Dermis blood vessel endothelial cell (primary cell): Measurements from ENCODE around the gene PSEN1. TPM values are rescaled to one million over a fixed set of nuclear protein-coding genes. Genes with fewer than 3 reads are reported as not detected.
A peak's percentile ranks its signal among the peaks of the same experiment; 100 is the strongest.

ENCODE experiments used
- DNase-seq: peaks from one replicate; pipeline ENCODE4 v3.0.0; 2010
- total RNA-seq: library from RNA; depleted of rRNA; stranded (reverse); fragments of >200 nt; gene quantifications from 2 replicates; pipeline ENCODE4 v1.2.3, GENCODE V29; 2014

Gene PSEN1
- total RNA-seq, 1 donor from 2014 or later: 52.9 TPM

- no peak for DNase-seq
Measured at GRCh38 chr14:73240816-73241480, 104.6 kb downstream of the PSEN1 start.

- DNase-seq: no peak
Measured at GRCh38 chr14:73241481-73242165, 105.3 kb downstream of the PSEN1 start.

- no peak for DNase-seq
Measured at GRCh38 chr14:73242357-73242901, 106.1 kb downstream of the PSEN1 start.

GRCh38 chr14:73243341-73243740 lies 107.0 kb downstream of the PSEN1 start:
- no peak for DNase-seq

- DNase-seq: no peak
Measured at GRCh38 chr14:73243748-73244147, 107.4 kb downstream of the PSEN1 start.

- no peak for DNase-seq
Measured at GRCh38 chr14:73244541-73245290, 108.4 kb downstream of the PSEN1 start.

- peak; percentile 60 for DNase-seq
Measured at GRCh38 chr14:73245480-73246325, 109.4 kb downstream of the PSEN1 start.

GRCh38 chr14:73246387-73247150 lies 110.3 kb downstream of the PSEN1 start:
- DNase-seq: no peak

GRCh38 chr14:73248108-73248868 lies 112.0 kb downstream of the PSEN1 start:
- no peak for DNase-seq

- no peak for DNase-seq
Measured at GRCh38 chr14:73249108-73249507, 112.8 kb downstream of the PSEN1 start.

GRCh38 chr14:73249564-73250316 lies 113.4 kb downstream of the PSEN1 start:
- DNase-seq: no peak

- no peak for DNase-seq
Measured at GRCh38 chr14:73250317-73250713, 114.0 kb downstream of the PSEN1 start.

- DNase-seq: no peak
Measured at GRCh38 chr14:73250781-73251500, 114.6 kb downstream of the PSEN1 start.

GRCh38 chr14:73251516-73252215 lies 115.4 kb downstream of the PSEN1 start:
- no peak for DNase-seq

GRCh38 chr14:73252491-73253322 lies 116.4 kb downstream of the PSEN1 start:
- DNase-seq: no peak

GRCh38 chr14:73253323-73253610 lies 117.0 kb downstream of the PSEN1 start:
- no peak for DNase-seq

GRCh38 chr14:73253721-73254120 lies 117.4 kb downstream of the PSEN1 start:
- no peak for DNase-seq
